Upper lobe of left lung (tissue), 4 donors: ENCODE results near the gene PNPLA1.

Experiments
- POLR2AphosphoS5 ChIP-seq, 2 donors: sonication (generic); formaldehyde crosslinking; IDR thresholded peaks; one replicate each; pipeline ENCODE4 v1.5.1; 2017; ENCODE audit warnings: antibody characterized with exemption in 2 of 2
- TF ChIP-seq, protein P1 (sequence below), 6 experiments: fragments of 450-650 bp in 4 of 6; fragments of 200-600 bp in 2 of 6; sonication (generic) in 2 of 6; IDR thresholded peaks; one replicate each; pipeline ENCODE4 v1.5.1; 2016 to 2019; ENCODE audit warnings: antibody characterized with exemption in 6 of 6

GRCh38 chr6:36336779-36337241 lies 67.0 kb downstream of the PNPLA1 start, which contains the start of gene BNIP5:
- TF ChIP-seq, protein P1, sequence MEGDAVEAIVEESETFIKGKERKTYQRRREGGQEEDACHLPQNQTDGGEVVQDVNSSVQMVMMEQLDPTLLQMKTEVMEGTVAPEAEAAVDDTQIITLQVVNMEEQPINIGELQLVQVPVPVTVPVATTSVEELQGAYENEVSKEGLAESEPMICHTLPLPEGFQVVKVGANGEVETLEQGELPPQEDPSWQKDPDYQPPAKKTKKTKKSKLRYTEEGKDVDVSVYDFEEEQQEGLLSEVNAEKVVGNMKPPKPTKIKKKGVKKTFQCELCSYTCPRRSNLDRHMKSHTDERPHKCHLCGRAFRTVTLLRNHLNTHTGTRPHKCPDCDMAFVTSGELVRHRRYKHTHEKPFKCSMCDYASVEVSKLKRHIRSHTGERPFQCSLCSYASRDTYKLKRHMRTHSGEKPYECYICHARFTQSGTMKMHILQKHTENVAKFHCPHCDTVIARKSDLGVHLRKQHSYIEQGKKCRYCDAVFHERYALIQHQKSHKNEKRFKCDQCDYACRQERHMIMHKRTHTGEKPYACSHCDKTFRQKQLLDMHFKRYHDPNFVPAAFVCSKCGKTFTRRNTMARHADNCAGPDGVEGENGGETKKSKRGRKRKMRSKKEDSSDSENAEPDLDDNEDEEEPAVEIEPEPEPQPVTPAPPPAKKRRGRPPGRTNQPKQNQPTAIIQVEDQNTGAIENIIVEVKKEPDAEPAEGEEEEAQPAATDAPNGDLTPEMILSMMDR (IDR thresholded peaks at IDR 0.05): no peak
- TF ChIP-seq POLR2AphosphoS5 (IDR thresholded peaks at IDR 0.05): no peak
